GM19099 (cell line): ENCODE measurements around the gene BIRC7.

Experiments
- POLR2A ChIP-seq: IDR thresholded peaks from 3 replicates; pipeline ENCODE4 v1.6.1; 2011; ENCODE audit warnings: low read depth; ENCODE audit not compliant: insufficient read length; ENCODE audit errors: extremely low read depth

BIRC7 gene

GRCh38 chr20:63246490-63247288 lies 11.0 kb downstream of the BIRC7 start:
- TF ChIP-seq POLR2A, result no peak

GRCh38 chr20:63247671-63248228 lies 12.0 kb downstream of the BIRC7 start:
- TF ChIP-seq POLR2A, result no peak

- no peak for TF ChIP-seq POLR2A
These were observed 13.3 kb downstream of the BIRC7 start for GRCh38 chr20:63248835-63249591.

GRCh38 chr20:63249891-63250290 lies 14.2 kb downstream of the BIRC7 start:
- no peak for TF ChIP-seq POLR2A

GRCh38 chr20:63252284-63252711 lies 16.6 kb downstream of the BIRC7 start:
- no peak for TF ChIP-seq POLR2A

- TF ChIP-seq POLR2A, result no peak
These were observed 17.3 kb downstream of the BIRC7 start for GRCh38 chr20:63253065-63253437.

- no peak for TF ChIP-seq POLR2A
These were observed 17.9 kb downstream of the BIRC7 start for GRCh38 chr20:63253438-63254231.

GRCh38 chr20:63254232-63254605 lies 18.5 kb downstream of the BIRC7 start, which contains the start of gene NKAIN4:
Gene NKAIN4, minus strand, starts transcription at chr20:63254463. Its CDS starts 13 bp downstream, at chr20:63254450.
- no peak for TF ChIP-seq POLR2A

GRCh38 chr20:63254606-63255384 lies 19.1 kb downstream of the BIRC7 start:
- no peak for TF ChIP-seq POLR2A

GRCh38 chr20:63255931-63256704 lies 20.4 kb downstream of the BIRC7 start:
- no peak for TF ChIP-seq POLR2A

GRCh38 chr20:63256954-63257353 lies 21.2 kb downstream of the BIRC7 start:
- no peak for TF ChIP-seq POLR2A

- no peak for TF ChIP-seq POLR2A
These were observed 21.9 kb downstream of the BIRC7 start for GRCh38 chr20:63257629-63258028.

- no peak for TF ChIP-seq POLR2A
These were observed 23.1 kb downstream of the BIRC7 start for GRCh38 chr20:63258781-63259180.
